G401 (cell line): Measurements from ENCODE around the gene GH2. TPM values are rescaled to one million over a fixed set of nuclear protein-coding genes. Genes with fewer than 3 reads are reported as not detected.

Experiments used
- DNase-seq: peaks from one replicate; pipeline ENCODE4 v3.0.0-alpha.2; 2015; ENCODE audit warnings: low spot score
- in situ Hi-C: cut with HindIII; loops from 2 replicates; pipeline ENCODE4 v1.10.0; 2016; ENCODE audit warnings: low sequenced_read_pairs, mixed read lengths
- total RNA-seq: library from RNA; depleted of rRNA; stranded (reverse); fragments of >200 nt; shearing (Covaris generic); gene quantifications from 2 replicates; pipeline ENCODE4 v1.2.3, GENCODE V29; 2014; rRNA removed

The GH2 gene
- total RNA-seq, 1 experiment from 2014 or later = not detected

- DNase-seq = no peak
- in situ Hi-C loops = no loop called here
Observed at GRCh38 chr17:63832014-63832413, 49.7 kb downstream of the GH2 start.

GRCh38 chr17:63831505-63831904, 50.2 kb downstream of the GH2 start:
- in situ Hi-C loops = no loop called here

GRCh38 chr17:63830904-63831491, 50.7 kb downstream of the GH2 start:
- in situ Hi-C loops = no loop called here
- DNase-seq = no peak

More at GRCh38 chr17:63831505-63831904, 50.2 kb downstream of the GH2 start:
- no peak for DNase-seq

- in situ Hi-C loops = no loop called here
- DNase-seq = no peak
Observed at GRCh38 chr17:63830278-63830677, 51.5 kb downstream of the GH2 start.

Other genes with a start within 250 kb of the GH2 start
- 51.6 and 72.5 TPM in 2 replicates for gene LIMD2, start 181.8 kb downstream of the GH2 start, total RNA-seq
- 15.3 and 26.8 TPM in 2 replicates for gene STRADA, start 140.1 kb downstream of the GH2 start, total RNA-seq
- 32.4 and 52.8 TPM in 2 replicates for gene CCDC47, start 108.3 kb downstream of the GH2 start, total RNA-seq
- 28.1 and 52.8 TPM in 2 replicates for gene DDX42, start 107.8 kb downstream of the GH2 start, total RNA-seq
- 114 and 133 TPM in 2 replicates for gene PSMC5, start 54.5 kb downstream of the GH2 start, total RNA-seq
- gene FTSJ3, start 54.3 kb downstream of the GH2 start, total RNA-seq = 58.2 and 71.0 TPM in 2 replicates
- 128 and 144 TPM in 2 replicates for gene SMARCD2, start 39.3 kb downstream of the GH2 start, total RNA-seq
- not detected in 2 replicates for gene CSH2, start 8.3 kb downstream of the GH2 start, total RNA-seq
- not detected in 2 replicates for gene CSH1, start 14.6 kb upstream of the GH2 start, total RNA-seq
- gene CSHL1, start 29.3 kb upstream of the GH2 start, total RNA-seq = not detected in 2 replicates
- gene GH1, start 36.9 kb upstream of the GH2 start, total RNA-seq = not detected in 2 replicates
- gene CD79B, start 50.4 kb upstream of the GH2 start, total RNA-seq = 1.3 TPM in 1 of 2 replicates, not detected in the other
- not detected in 2 replicates for gene SCN4A, start 91.0 kb upstream of the GH2 start, total RNA-seq
- gene PRR29, start 116.4 kb upstream of the GH2 start, total RNA-seq = 1.1 and 3.1 TPM in 2 replicates
- not detected in 2 replicates for gene ICAM2, start 138.7 kb upstream of the GH2 start, total RNA-seq
- 3.1 and 3.8 TPM in 2 replicates for gene ERN1, start 248.2 kb upstream of the GH2 start, total RNA-seq